SH-SY5Y (cell line): ENCODE results near the gene ZNF277.

ENCODE experiments used
- GATA2 ChIP-seq: IDR thresholded peaks from 2 replicates; pipeline ENCODE4 v1.6.1; 2011; ENCODE audit warnings: mild to moderate bottlenecking, low read depth, low read length
- GATA3 ChIP-seq: IDR thresholded peaks from 2 replicates; pipeline ENCODE4 v1.6.1; 2011; ENCODE audit warnings: low read depth, mild to moderate bottlenecking, low read length, moderate library complexity

ZNF277 gene

DNA sequence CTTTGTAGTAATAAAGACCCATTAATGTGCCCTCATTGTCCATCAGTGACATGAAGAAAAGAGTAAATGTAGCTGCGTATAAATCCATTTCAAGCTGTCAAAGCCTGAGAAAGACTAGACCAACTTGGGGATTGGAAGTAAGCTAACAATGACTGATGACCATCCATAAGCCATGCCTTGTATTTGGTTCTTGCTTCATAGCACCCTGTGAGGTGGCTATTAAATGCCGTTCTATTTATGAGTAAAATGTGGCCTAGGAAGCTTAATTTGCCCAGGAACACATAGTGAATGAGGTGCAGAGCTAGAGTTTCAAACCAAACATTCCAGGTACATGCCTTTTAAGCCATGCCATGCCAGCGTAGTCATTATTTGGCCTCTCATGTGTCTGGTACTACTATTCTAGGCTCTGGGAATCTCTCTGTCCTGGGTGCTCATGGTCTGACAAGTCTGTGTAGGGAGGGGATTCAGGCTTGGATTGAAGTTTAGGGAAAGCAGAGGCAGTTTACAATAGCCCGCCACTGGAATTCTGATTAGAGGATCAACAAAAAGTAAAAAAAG, 92.1 kb downstream of the ZNF277 start:
- no peak for TF ChIP-seq GATA2
- TF ChIP-seq GATA3 = no peak

DNA sequence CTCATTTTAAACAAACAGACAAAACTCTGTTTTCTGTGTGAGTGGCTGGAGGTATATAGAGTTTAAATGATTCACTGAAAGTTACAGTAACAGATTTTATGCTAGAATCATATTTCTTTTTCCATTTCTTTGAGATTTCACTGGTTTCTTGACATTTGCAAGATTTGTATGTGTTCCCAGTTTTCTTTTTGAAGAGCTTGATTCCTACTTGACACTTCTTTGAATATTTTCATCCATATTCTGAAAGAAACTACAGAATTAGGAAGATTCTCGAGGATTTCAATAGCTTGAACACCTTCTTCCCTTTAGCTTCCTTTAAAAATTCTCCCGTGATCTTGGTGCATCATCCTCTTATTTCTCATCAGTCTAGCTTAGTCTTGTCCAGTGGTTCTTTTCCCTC, 93.6 kb downstream of the ZNF277 start:
- TF ChIP-seq GATA2 (no peak), GATA3 (no peak)

DNA sequence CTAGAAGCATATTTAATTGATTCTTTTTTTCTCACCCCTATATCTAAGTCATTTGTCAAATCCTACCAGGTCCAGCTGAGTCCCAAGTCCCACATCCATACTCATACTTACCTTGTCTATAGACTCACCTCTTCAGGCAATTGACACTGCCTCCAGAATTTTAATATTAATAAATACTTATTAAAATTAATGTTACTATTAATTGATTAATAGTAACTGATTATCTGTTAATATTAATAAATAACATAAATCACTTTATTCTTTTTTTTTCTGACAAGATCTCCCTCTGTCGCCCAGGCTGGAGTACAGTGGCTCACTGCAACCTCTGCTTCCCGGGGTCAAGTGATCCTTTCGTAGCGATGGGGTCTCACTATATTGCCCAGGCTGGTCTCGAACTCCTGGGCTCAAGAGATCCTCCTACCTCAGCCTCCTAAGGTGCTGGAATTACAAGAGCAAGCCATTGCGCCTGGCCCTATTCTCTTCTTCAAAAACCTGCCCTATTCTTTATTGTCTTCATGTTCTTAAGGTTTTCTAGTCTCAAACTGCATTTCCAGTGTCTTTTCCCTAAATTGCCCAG, 94.4 kb downstream of the ZNF277 start:
- TF ChIP-seq GATA3 = no peak
- no peak for TF ChIP-seq GATA2

- TF ChIP-seq GATA2 (no peak), GATA3 (no peak)
Measured at GRCh38 chr7:112302566-112302965, 96.1 kb downstream of the ZNF277 start.

GRCh38 chr7:112306903-112307302, 100.4 kb downstream of the ZNF277 start:
- no peak for TF ChIP-seq GATA2
- no peak for TF ChIP-seq GATA3

- TF ChIP-seq GATA2 = no peak
- no peak for TF ChIP-seq GATA3
Measured at GRCh38 chr7:112307506-112307905, 101.0 kb downstream of the ZNF277 start.

GRCh38 chr7:112308974-112309373, 102.5 kb downstream of the ZNF277 start:
- TF ChIP-seq GATA2 (no peak), GATA3 (no peak)

- TF ChIP-seq GATA3 = no peak
- no peak for TF ChIP-seq GATA2
Measured at GRCh38 chr7:112322070-112322469, 115.6 kb downstream of the ZNF277 start.

DNA sequence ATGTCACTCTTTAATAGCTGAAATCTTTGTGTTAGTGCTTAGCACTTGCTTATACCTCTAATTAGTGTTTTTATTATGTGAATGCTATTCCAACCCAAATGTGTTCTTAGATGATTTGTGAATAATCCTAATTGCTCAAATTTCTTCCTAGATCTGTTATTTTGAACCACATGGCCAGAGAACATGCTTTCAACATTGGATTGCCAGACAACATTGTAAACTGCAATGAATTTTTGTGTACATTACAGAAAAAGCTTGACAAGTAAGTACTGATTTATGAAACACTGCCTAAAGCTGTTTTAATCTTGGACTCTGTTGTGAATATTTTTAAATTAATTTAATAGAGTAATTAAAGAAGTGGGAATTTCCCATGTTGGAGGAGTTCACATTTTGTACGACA, 121.1 kb downstream of the ZNF277 start:
- TF ChIP-seq GATA2 (no peak), GATA3 (no peak)

DNA sequence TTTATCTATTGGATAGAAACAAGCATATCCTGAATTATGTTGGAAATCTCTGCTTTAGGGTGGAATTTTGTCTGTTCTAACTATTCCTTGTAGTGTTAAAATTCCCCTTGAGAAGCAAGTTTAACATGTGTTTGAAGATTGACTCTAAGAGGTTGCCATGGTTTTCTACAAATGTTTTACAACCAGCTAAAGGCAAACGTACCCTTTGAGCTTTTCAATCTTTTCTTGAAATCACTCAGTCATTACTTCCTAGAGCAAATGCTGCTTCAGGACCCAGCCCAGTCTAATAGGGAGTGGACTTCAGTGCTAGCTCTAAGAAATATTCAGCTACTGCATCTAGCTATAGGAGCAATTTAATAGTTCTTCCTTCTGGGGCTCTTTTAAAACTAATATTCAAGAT, 125.0 kb downstream of the ZNF277 start:
- TF ChIP-seq GATA3 (no peak), GATA2 (no peak)

DNA sequence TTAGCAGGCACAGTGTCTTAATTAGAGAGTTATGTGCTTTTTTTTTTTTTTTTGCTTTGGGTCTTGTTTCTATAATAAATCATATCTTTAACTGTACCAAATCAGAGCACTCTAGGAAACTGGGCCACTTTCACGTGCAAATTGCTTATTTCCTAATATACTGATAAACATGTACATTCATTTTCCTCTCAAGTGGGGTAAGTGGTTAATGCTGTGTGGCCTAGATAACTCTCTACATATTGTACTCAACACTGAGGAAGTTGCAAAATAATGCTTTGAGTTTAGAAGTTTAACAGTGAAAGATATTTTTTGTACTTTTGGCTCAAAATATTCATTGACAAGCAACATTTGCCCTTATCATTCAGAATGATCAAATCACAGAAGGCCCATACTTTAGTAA, 127.9 kb downstream of the ZNF277 start:
- TF ChIP-seq GATA3 (no peak), GATA2 (no peak)

- TF ChIP-seq GATA2 (no peak), GATA3 (no peak)
Measured at GRCh38 chr7:112336261-112336660, 129.8 kb downstream of the ZNF277 start.

GRCh38 chr7:112336936-112337576, 130.6 kb downstream of the ZNF277 start:
- TF ChIP-seq GATA2 (no peak), GATA3 (no peak)

DNA sequence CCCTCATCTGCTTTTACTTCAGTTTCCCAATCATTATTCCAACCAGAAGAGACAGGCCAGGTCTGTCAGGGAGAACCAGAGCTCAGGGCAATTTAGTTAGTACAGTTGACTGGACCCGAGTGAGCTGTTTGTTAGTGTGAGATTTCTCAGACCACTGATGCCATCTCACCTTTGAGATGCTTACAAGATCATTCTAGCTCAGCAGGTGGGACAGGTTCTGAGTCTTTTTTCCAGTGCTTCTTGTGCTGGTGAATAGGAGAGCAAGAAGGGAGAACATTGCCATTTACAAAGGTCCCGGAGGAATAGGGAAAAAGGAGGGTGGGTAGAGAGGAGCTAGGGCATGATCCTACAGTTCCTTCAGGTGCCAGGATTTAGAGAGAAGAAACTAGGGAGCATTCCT, 131.4 kb downstream of the ZNF277 start:
- TF ChIP-seq GATA3 = no peak
- TF ChIP-seq GATA2 = no peak

- TF ChIP-seq GATA2 = no peak
- TF ChIP-seq GATA3 = no peak
Measured at GRCh38 chr7:112338786-112339185, 132.3 kb downstream of the ZNF277 start.
